H1 (cell line): ENCODE measurements around the gene CERCAM.

Source experiments
- CTCF ChIP-seq, 3 experiments: IDR thresholded peaks; 1 replicate in 2 of 3; 2 replicates in 1 of 3; pipeline versions ENCODE4 v1.5.1 to v1.6.1; 2011; ENCODE audit warnings: low read length in 3 of 3, mild to moderate bottlenecking in 3 of 3, inconsistent platforms in 2 of 3, low read depth in 1 of 3, moderate library complexity in 1 of 3; ENCODE audit not compliant: insufficient read depth in 1 of 3; ENCODE audit errors: control extremely low read depth in 1 of 3
- GABPA ChIP-seq: IDR thresholded peaks from 2 replicates; pipeline ENCODE4 v1.6.1; 2011; ENCODE audit warnings: mild to moderate bottlenecking, low read length, moderate library complexity, borderline replicate concordance; ENCODE audit not compliant: insufficient read depth
- POLR2AphosphoS5 ChIP-seq: IDR thresholded peaks from 2 replicates; pipeline ENCODE4 v1.6.1; 2011; ENCODE audit warnings: low read depth, low read length

GRCh38 chr9:128473104-128473503 is 52.4 kb downstream of the CERCAM start:
- no peak for TF ChIP-seq GABPA
- TF ChIP-seq CTCF (IDR thresholded peaks at IDR 0.05; ENCODE audit: control extremely low read depth in 1 of 3, insufficient read depth in 1 of 3, low read depth in 1 of 3, low read length in 3 of 3): no peak
- TF ChIP-seq POLR2AphosphoS5: no peak
